Activated CD8-positive, alpha-beta T cell treated with anti-CD3 and anti-CD28 coated beads, Interleukin-2, amount 10 ng/mL, durations not matched to agents 7 days and 5 days (primary cell): ENCODE results near the gene CXCL8. TPM values are rescaled to one million over a fixed set of nuclear protein-coding genes. Genes with fewer than 3 reads are reported as not detected.

Source experiments
- ATAC-seq: fragments of 150-1000 bp; cut with Tn5 transposase; one replicate; pipeline ENCODE4 v1.10.0; 2021; ENCODE audit warnings: moderate library complexity
- CTCF ChIA-PET: fragments of 350-600 bp; sonication (Branson Sonifier 250); formaldehyde crosslinking; loops from one replicate; lab custom pipeline; 2021; ENCODE audit warnings: antibody characterized with exemption; lab: Charles Lee
- POLR2A ChIA-PET: fragments of 350-600 bp; sonication (Branson Sonifier 250); formaldehyde crosslinking; loops from one replicate; lab custom pipeline; 2021; ENCODE audit warnings: antibody characterized with exemption; lab: Charles Lee
- DNase-seq: peaks from one replicate; pipeline ENCODE4 v3.0.0-alpha.2; 2020
- H3K27ac Mint-ChIP-seq: one replicate; pipeline ENCODE4 v1.8.0; 2021; ENCODE audit warnings: mild to moderate bottlenecking, mixed read lengths
- H3K27me3 Mint-ChIP-seq: one replicate; pipeline ENCODE4 v1.8.0; 2021; ENCODE audit warnings: low read depth, mixed read lengths
- H3K36me3 Mint-ChIP-seq: one replicate; pipeline ENCODE4 v1.8.0; 2021; ENCODE audit warnings: low read depth, mixed read lengths
- H3K4me1 Mint-ChIP-seq: one replicate; pipeline ENCODE4 v1.8.0; 2021; ENCODE audit warnings: low read depth, mixed read lengths
- H3K4me3 Mint-ChIP-seq: one replicate; pipeline ENCODE4 v1.8.0; 2021; ENCODE audit warnings: mild to moderate bottlenecking, mixed read lengths
- H3K9me3 Mint-ChIP-seq: one replicate; pipeline ENCODE4 v1.8.0; 2022; ENCODE audit warnings: mixed read lengths; ENCODE audit not compliant: insufficient read depth
- total RNA-seq, 2 experiments: library from RNA; stranded (reverse); gene quantifications; one replicate each; pipeline ENCODE4 v1.2.3, GENCODE V29; 2021

CXCL8 gene
- total RNA-seq, 2 experiments from 2014 or later = not detected

DNA sequence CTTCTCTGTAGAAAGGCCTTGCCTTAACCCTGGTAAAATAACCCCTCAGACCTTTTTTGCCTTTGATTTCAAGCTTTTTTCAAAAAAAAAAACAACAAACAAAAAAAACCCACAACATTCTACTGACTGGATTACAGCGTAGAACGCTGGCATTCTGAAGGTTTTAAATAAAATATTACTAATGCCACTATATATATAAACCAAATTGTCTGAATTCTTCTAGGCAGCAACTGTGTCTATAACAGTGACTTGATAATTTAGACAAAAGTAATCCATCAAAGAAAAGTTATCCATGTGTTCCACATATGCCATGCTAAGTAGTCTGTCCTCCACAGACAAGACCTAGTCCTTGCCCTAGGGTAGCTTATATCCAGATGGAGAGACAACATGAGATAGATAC lies 33.6 kb upstream of the CXCL8 start:
- H3K4me1 Mint-ChIP-seq = peaks cover 6% of the 10 kb centered on the region
- no peaks in the 10 kb centered on the region for H3K9me3 Mint-ChIP-seq
- H3K4me3 Mint-ChIP-seq = no peak overlapping the region
- no peak overlapping the region for H3K27ac Mint-ChIP-seq
- DNase-seq (no peak), ATAC-seq (no peak)
- H3K27me3 Mint-ChIP-seq = no peaks in the 10 kb centered on the region
- no peaks in the 10 kb centered on the region for H3K36me3 Mint-ChIP-seq
- POLR2A ChIA-PET = no interaction called here
- CTCF ChIA-PET = no interaction called here

- Mint-ChIP-seq H3K27ac (no peak overlapping the region), H3K27me3 (no peaks in the 10 kb centered on the region), H3K9me3 (no peaks in the 10 kb centered on the region), H3K36me3 (no peaks in the 10 kb centered on the region), H3K4me3 (no peak overlapping the region), H3K4me1 (peaks cover 6% of the 10 kb centered on the region)
- ChIA-PET POLR2A (interaction anchor here (0.6 kb wide), 1 partner anchor 13 kb away, joined by 3 read pairs; no protein-coding TSS in a partner anchor), CTCF (no interaction called here)
- DNase-seq = no peak
- no peak for ATAC-seq
Observed at GRCh38 chr4:73707269-73707875, 33.0 kb upstream of the CXCL8 start.

DNA sequence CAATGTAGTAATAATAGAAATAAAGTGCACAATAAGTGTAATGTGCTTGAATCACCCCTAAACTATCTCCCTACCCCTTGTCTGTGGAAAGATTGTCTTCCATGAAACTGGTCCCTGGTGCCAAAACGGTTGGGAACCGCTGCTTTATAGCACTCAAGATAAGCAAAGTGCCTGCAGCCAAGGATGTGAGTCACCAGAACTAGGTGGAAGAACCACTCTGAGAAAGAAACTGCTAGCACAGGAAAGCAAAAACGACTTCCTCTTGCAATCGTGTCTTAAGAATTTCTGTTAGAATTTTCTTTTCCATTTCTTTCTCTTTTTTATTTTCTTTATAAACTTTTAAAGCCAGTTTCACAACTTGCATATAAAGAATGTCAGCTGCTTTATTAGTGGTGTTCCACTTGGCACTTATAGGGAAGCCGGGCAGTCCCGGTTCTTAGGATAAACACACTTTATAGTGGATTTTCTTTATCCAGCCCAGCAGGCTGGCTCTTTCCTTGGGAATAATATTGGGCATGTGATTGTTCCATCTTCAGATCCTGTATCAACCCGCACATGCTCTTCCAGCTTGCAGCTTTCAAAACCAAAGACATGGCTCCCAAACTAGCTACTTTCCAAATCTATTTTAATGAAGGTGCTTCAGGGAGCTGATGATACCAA lies 32.3 kb upstream of the CXCL8 start:
- Mint-ChIP-seq H3K27me3 (no peaks in the 10 kb centered on the region), H3K9me3 (no peaks in the 10 kb centered on the region), H3K36me3 (no peaks in the 10 kb centered on the region), H3K4me3 (no peak overlapping the region), H3K27ac (no peak overlapping the region), H3K4me1 (peaks cover 6% of the 10 kb centered on the region)
- ChIA-PET POLR2A (interaction anchor here (0.6 kb wide), 1 partner anchor 13 kb away, joined by 3 read pairs; no protein-coding TSS in a partner anchor), CTCF (no interaction called here)
- no peak for DNase-seq
- ATAC-seq = no peak

GRCh38 chr4:73709451-73710033 lies 30.8 kb upstream of the CXCL8 start:
- Mint-ChIP-seq H3K27me3 (peaks cover 3% of the 10 kb centered on the region), H3K4me1 (peaks cover 6% of the 10 kb centered on the region), H3K9me3 (no peaks in the 10 kb centered on the region), H3K27ac (no peak overlapping the region), H3K36me3 (no peaks in the 10 kb centered on the region), H3K4me3 (no peak overlapping the region)
- ATAC-seq = no peak
- DNase-seq = no peak
- ChIA-PET POLR2A (no interaction called here), CTCF (no interaction called here)

GRCh38 chr4:73710094-73710493 lies 30.3 kb upstream of the CXCL8 start:
- CTCF ChIA-PET = no interaction called here
- peaks cover 6% of the 10 kb centered on the region for H3K4me1 Mint-ChIP-seq
- DNase-seq (no peak), ATAC-seq (no peak)
- POLR2A ChIA-PET = no interaction called here
- H3K4me3 Mint-ChIP-seq = no peak overlapping the region
- no peak overlapping the region for H3K27ac Mint-ChIP-seq
- H3K36me3 Mint-ChIP-seq = no peaks in the 10 kb centered on the region
- H3K27me3 Mint-ChIP-seq = peaks cover 3% of the 10 kb centered on the region
- H3K9me3 Mint-ChIP-seq = no peaks in the 10 kb centered on the region

DNA sequence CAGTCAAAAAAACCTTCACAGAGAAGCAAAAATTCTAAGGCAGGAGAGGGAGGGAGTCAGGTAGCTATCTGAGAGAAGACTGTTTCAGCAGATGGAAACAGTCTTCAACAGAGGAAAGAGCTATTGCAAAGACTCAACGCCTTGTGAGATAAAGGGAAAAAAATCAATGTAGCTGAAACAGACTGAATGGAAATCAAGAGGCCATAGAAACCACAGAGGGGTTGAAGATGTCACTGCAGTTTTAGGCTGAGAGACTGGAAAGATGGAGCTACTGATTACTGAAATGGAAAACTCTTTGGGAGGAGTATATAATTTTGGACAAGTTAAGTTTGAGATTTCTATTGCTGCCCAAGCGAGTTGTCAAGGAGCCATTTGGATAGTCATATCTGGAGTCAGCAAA lies 28.4 kb upstream of the CXCL8 start:
- CTCF ChIA-PET = no interaction called here
- ATAC-seq (no peak), DNase-seq (no peak)
- no peak overlapping the region for H3K4me3 Mint-ChIP-seq
- H3K27me3 Mint-ChIP-seq = peaks cover 5% of the 10 kb centered on the region
- H3K36me3 Mint-ChIP-seq = no peaks in the 10 kb centered on the region
- H3K4me1 Mint-ChIP-seq = peaks cover 6% of the 10 kb centered on the region
- H3K9me3 Mint-ChIP-seq = no peaks in the 10 kb centered on the region
- POLR2A ChIA-PET = no interaction called here
- no peak overlapping the region for H3K27ac Mint-ChIP-seq

GRCh38 chr4:73713650-73714049 lies 26.7 kb upstream of the CXCL8 start:
- POLR2A ChIA-PET = no interaction called here
- Mint-ChIP-seq H3K9me3 (no peaks in the 10 kb centered on the region), H3K4me1 (no peaks in the 10 kb centered on the region), H3K27me3 (peaks cover 5% of the 10 kb centered on the region), H3K36me3 (no peaks in the 10 kb centered on the region), H3K4me3 (no peak overlapping the region), H3K27ac (no peak overlapping the region)
- DNase-seq (no peak), ATAC-seq (no peak)
- CTCF ChIA-PET = no interaction called here

DNA sequence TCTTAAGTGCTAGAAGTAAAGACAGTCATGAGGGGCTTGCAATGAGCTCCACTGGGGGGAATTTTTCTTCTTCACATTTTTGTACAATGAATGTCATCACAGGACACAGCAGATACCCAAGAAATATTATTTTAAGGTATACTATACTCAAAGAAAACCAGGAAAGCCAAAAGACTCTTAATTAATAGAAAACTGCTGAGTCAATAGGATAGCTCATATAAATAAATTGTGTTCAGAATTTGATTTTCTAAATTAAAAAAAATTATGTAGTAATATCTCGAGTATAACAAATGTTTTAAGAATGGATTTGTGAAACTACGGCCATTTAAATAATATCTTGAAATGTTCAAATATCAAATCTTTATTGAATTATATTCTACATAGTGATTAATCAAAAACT lies 25.7 kb upstream of the CXCL8 start:
- Mint-ChIP-seq H3K27me3 (peaks cover 5% of the 10 kb centered on the region), H3K4me1 (no peaks in the 10 kb centered on the region), H3K4me3 (no peak overlapping the region), H3K36me3 (no peaks in the 10 kb centered on the region), H3K27ac (no peak overlapping the region), H3K9me3 (no peaks in the 10 kb centered on the region)
- ChIA-PET CTCF (interaction anchor here (1.0 kb wide), 1 partner anchor 15 kb away, joined by 3 read pairs; no protein-coding TSS in a partner anchor), POLR2A (no interaction called here)
- no peak for ATAC-seq
- DNase-seq = no peak

- Mint-ChIP-seq H3K36me3 (no peaks in the 10 kb centered on the region), H3K4me3 (no peak overlapping the region), H3K9me3 (no peaks in the 10 kb centered on the region), H3K27me3 (peaks cover 5% of the 10 kb centered on the region), H3K27ac (no peak overlapping the region), H3K4me1 (no peaks in the 10 kb centered on the region)
- ATAC-seq = no peak
- DNase-seq = no peak
- ChIA-PET POLR2A (no interaction called here), CTCF (interaction anchor here (1.0 kb wide), 1 partner anchor 14 kb away, joined by 3 read pairs; no protein-coding TSS in a partner anchor)
Observed at GRCh38 chr4:73715659-73716058, 24.7 kb upstream of the CXCL8 start.

- peaks cover 4% of the 10 kb centered on the region for H3K27me3 Mint-ChIP-seq
- ChIA-PET POLR2A (no interaction called here), CTCF (no interaction called here)
- ATAC-seq (no peak), DNase-seq (no peak)
- no peak overlapping the region for H3K27ac Mint-ChIP-seq
- H3K9me3 Mint-ChIP-seq = no peaks in the 10 kb centered on the region
- H3K36me3 Mint-ChIP-seq = no peaks in the 10 kb centered on the region
- H3K4me3 Mint-ChIP-seq = no peak overlapping the region
- H3K4me1 Mint-ChIP-seq = no peaks in the 10 kb centered on the region
Observed at GRCh38 chr4:73718375-73719373, 21.7 kb upstream of the CXCL8 start.

DNA sequence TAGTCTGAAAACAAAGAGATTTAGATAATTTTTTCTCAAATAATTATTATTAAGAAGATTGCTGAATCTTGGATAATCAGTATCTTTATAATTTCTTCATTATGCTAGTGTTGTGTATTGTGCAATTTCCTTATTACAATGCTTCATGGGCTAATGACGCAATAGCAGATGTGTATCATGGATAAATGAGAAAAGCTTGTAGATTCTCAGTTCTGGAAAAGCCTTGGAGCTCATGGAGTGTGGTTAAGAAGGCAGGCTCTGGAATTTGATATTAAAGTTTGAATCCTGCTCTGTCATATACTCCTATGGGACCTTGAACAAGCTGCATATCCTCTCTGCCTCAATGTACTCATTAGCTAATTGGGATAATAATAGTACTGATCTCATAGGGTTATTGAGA lies 18.9 kb upstream of the CXCL8 start:
- H3K27me3 Mint-ChIP-seq = no peaks in the 10 kb centered on the region
- POLR2A ChIA-PET = no interaction called here
- H3K4me3 Mint-ChIP-seq = no peak overlapping the region
- no peaks in the 10 kb centered on the region for H3K9me3 Mint-ChIP-seq
- DNase-seq = no peak
- no peaks in the 10 kb centered on the region for H3K4me1 Mint-ChIP-seq
- H3K36me3 Mint-ChIP-seq = no peaks in the 10 kb centered on the region
- CTCF ChIA-PET = no interaction called here
- no peak for ATAC-seq
- H3K27ac Mint-ChIP-seq = no peak overlapping the region
